ENCODE measurements around the gene PTPRR.

GRCh38 chr12:70626180-70626579 lies 294.4 kb downstream of the PTPRR start:
- TF ChIP-seq CTCF (IDR thresholded peaks at IDR 0.05; ENCODE audit: insufficient read depth, low read length, poor library complexity, severe bottlenecking) (no peak), EZH2phosphoT487 (conservative IDR thresholded peaks at IDR 0.05; ENCODE audit: low read length) (no peak)

Measured in SU-DHL-6 (cell line).